Endothelial cell of umbilical vein (primary cell): ENCODE results near the gene SMS. TPM values are rescaled to one million over a fixed set of nuclear protein-coding genes. Genes with fewer than 3 reads are reported as not detected.

Experiments
- BruUV-seq: library from RNA; stranded (reverse); fragments of 400-500 nt; replicated peaks from 2 replicates; lab custom pipeline; 2021; lab: Mats Ljungman, UMichigan
- CTCF ChIA-PET: fragments of 300-600, 350-600 bp; sonication (Branson Sonifier 250); formaldehyde crosslinking; loops from one replicate; lab custom pipeline; 2021; ENCODE audit warnings: antibody characterized with exemption, inconsistent platforms; lab: Charles Lee
- POLR2A ChIA-PET: fragments of 300-600, 350-600 bp; sonication (Branson Sonifier 250); formaldehyde crosslinking; loops from one replicate; lab custom pipeline; 2021; ENCODE audit warnings: antibody characterized with exemption, inconsistent platforms; lab: Charles Lee
- DNase-seq: peaks from one replicate; pipeline ENCODE4 v3.0.0-alpha.2; 2011; ENCODE audit warnings: low read depth, low spot score
- FAIRE-seq: peaks from 2 replicates; lab custom pipeline; 2011; peaks lifted over from hg19 to GRCh38; lab: Jason Lieb, UNC
- H2AFZ ChIP-seq: 2 replicates; pipeline ENCODE4 v1.6.0; 2012; ENCODE audit warnings: low read depth, low read length, control low read depth, inconsistent platforms
- H3K27ac ChIP-seq: 2 replicates; pipeline ENCODE4 v1.5.1; 2011; ENCODE audit warnings: low read depth, mild to moderate bottlenecking, control low read depth, low read length, moderate library complexity; ENCODE audit not compliant: insufficient read depth
- H3K27me3 ChIP-seq, 2 experiments: 2 replicates each; pipeline versions ENCODE4 v1.6.0 to v1.6.1; 2011; ENCODE audit warnings: low read length in 2 of 2, mixed read lengths in 1 of 2; ENCODE audit not compliant: control insufficient read depth in 2 of 2, insufficient read depth in 2 of 2
- H3K36me3 ChIP-seq, 2 experiments: 2 replicates in 1 of 2; 3 replicates in 1 of 2; pipeline ENCODE4 v1.5.1; 2011; ENCODE audit warnings: low read length in 2 of 2, mild to moderate bottlenecking in 1 of 2, moderate library complexity in 1 of 2; ENCODE audit not compliant: control insufficient read depth in 2 of 2, insufficient read depth in 2 of 2; ENCODE audit errors: extremely low read depth in 1 of 2
- H3K4me1 ChIP-seq: 3 replicates; pipeline ENCODE4 v1.5.1; 2011; ENCODE audit warnings: mild to moderate bottlenecking, low read length; ENCODE audit not compliant: control insufficient read depth, insufficient read depth; ENCODE audit errors: extremely low read depth
- H3K4me2 ChIP-seq: 2 replicates; pipeline ENCODE4 v1.6.1; 2011; ENCODE audit warnings: low read length, control low read depth, mixed read lengths; ENCODE audit not compliant: insufficient read depth
- H3K4me3 ChIP-seq, 3 experiments: fragments of 200-600 bp in 1 of 3; sonication (generic), shearing (Covaris generic) in 1 of 3; replicated peaks in 1 of 3; 2 replicates each; pipeline ENCODE4 v1.5.1; 2011 to 2016; ENCODE audit warnings: control low read depth in 3 of 3, low read length in 3 of 3, mild to moderate bottlenecking in 2 of 3, inconsistent platforms in 1 of 3, low read depth in 1 of 3, moderate library complexity in 1 of 3; ENCODE audit not compliant: insufficient read depth in 1 of 3
- H3K79me2 ChIP-seq: 2 replicates; pipeline ENCODE4 v1.6.0; 2012; ENCODE audit warnings: low read length, inconsistent platforms; ENCODE audit not compliant: control insufficient read depth, insufficient read depth
- H3K9ac ChIP-seq: replicated peaks from 2 replicates; pipeline ENCODE3; 2011; ENCODE audit warnings: low read length, control low read depth; ENCODE audit not compliant: insufficient read depth; ENCODE audit errors: extremely low read depth
- H3K9me1 ChIP-seq: replicated peaks from 3 replicates; pipeline ENCODE4 v1.6.0; 2011; ENCODE audit warnings: mild to moderate bottlenecking, low read length; ENCODE audit not compliant: control insufficient read depth, insufficient read depth; ENCODE audit errors: extremely low read depth
- H3K9me3 ChIP-seq: replicated peaks from 2 replicates; pipeline ENCODE4 v1.5.1; 2012; ENCODE audit warnings: low read length, inconsistent platforms; ENCODE audit not compliant: control insufficient read depth, insufficient read depth
- H4K20me1 ChIP-seq: replicated peaks from 2 replicates; pipeline ENCODE3; 2011; ENCODE audit warnings: mild to moderate bottlenecking, low read length; ENCODE audit not compliant: control insufficient read depth, insufficient read depth; ENCODE audit errors: extremely low read depth
- EZH2 ChIP-seq: IDR thresholded peaks from 2 replicates; pipeline ENCODE4 v1.6.1; 2012; ENCODE audit warnings: borderline replicate concordance, low read depth, mild to moderate bottlenecking, moderate library complexity, low read length, inconsistent platforms; ENCODE audit not compliant: severe bottlenecking
- FOS ChIP-seq: IDR thresholded peaks from 2 replicates; pipeline ENCODE4 v1.6.1; 2011; ENCODE audit warnings: mild to moderate bottlenecking, low read length, moderate library complexity, borderline replicate concordance; ENCODE audit not compliant: insufficient read depth
- GATA2 ChIP-seq: IDR thresholded peaks from 2 replicates; pipeline ENCODE4 v1.7.0; 2011; ENCODE audit warnings: low read depth, mild to moderate bottlenecking, moderate library complexity, mixed read lengths, low read length; ENCODE audit not compliant: insufficient read length, insufficient read depth
- JUN ChIP-seq: IDR thresholded peaks from 2 replicates; pipeline ENCODE4 v1.6.1; 2011; ENCODE audit warnings: borderline replicate concordance, low read depth; ENCODE audit not compliant: insufficient read length, insufficient read depth
- MYC ChIP-seq: IDR thresholded peaks from one replicate; pipeline ENCODE4 v1.6.1; 2011; ENCODE audit warnings: mild to moderate bottlenecking, low read depth, low read length
- POLR2A ChIP-seq: IDR thresholded peaks from 2 replicates; pipeline ENCODE4 v1.6.1; 2012; ENCODE audit warnings: low read depth, mild to moderate bottlenecking, control low read depth, low read length
- POLR2AphosphoS5 ChIP-seq: IDR thresholded peaks from 2 replicates; pipeline ENCODE4 v1.6.1; 2012; ENCODE audit warnings: low read depth, mild to moderate bottlenecking, control low read depth, low read length, moderate library complexity; ENCODE audit not compliant: insufficient read depth
- dilution Hi-C: fragments of 300-500 bp; cut with MboI; formaldehyde crosslinking; loops from one replicate; pipeline ENCODE4 v1.15.0; 2019; ENCODE audit warnings: low sequenced_read_pairs; ENCODE audit not compliant: extremely low pct_ligation_motif_present
- intact Hi-C: fragments of 100-400 bp; cut with micrococcal nuclease; formaldehyde crosslinking; loops from one replicate; pipeline ENCODE4 v1.10.0; 2022
- polyA plus RNA-seq, 4 experiments: library from polyadenylated mRNA; depleted of rRNA in 3 of 4; stranded (reverse) in 3 of 4; unstranded in 1 of 4; fragments of >200 nt; gene quantifications; 2 replicates each; pipeline versions ENCODE4 v1.2.1 to v1.2.3, GENCODE V29; 2011 to 2012; ENCODE audit warnings: missing spikeins in 1 of 4
- total RNA-seq: library from RNA; stranded (reverse); gene quantifications from 2 replicates; pipeline ENCODE4 v1.2.3, GENCODE V29; 2021
- TF ChIP-seq, protein P1 (sequence below): IDR thresholded peaks from 2 replicates; pipeline ENCODE4 v1.6.1; 2011; ENCODE audit not compliant: insufficient read depth, insufficient read length
- TF ChIP-seq, protein P2 (sequence below), 2 donors: IDR thresholded peaks; 1 replicate in 1 of 2; 2 replicates in 1 of 2; pipeline ENCODE4 v1.5.1; 2011; ENCODE audit warnings: low read length in 2 of 2, mild to moderate bottlenecking in 2 of 2, moderate library complexity in 2 of 2, control low read depth in 1 of 2, inconsistent platforms in 1 of 2, low read depth in 1 of 2; ENCODE audit not compliant: insufficient read depth in 1 of 2; ENCODE audit errors: extremely low read depth in 1 of 2

SMS gene
- total and polyA plus RNA-seq, 2 donors (not counting 3 experiments of a cell fraction or from before 2014, with no cell fraction given) = 57.1 to 173 TPM

DNA sequence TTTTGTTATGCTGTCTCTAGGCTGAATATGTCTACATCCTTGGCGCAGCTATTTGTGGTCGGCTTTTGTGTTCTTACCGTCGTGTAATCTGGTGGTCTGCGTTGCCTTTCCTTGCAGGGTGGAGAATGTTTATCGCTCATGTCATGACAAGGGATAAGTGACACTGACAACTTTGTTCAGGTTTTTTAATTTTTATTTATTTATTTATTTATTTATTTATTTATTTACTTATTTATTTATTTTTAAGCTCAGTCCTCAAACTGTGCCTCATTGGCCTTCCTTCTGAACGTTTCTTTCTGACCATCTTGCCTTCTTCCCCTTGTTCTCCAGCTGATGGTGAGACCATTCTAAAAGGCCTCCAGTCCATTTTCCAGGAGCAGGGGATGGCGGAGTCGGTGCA is 26.4 kb downstream of the SMS start:
- Histone ChIP-seq H3K9me3 (no peaks in the 10 kb centered on the region), H3K79me2 (peaks cover 72% of the 10 kb centered on the region), H2AFZ (no peak overlapping the region), H3K4me1 (peaks cover 1% of the 10 kb centered on the region), H3K36me3 (peaks cover 0 to 2% of the 10 kb centered on the region in 2 experiments), H3K4me2 (no peak overlapping the region), H3K27me3 (no peaks in the 10 kb centered on the region), H3K9ac (no peak overlapping the region), H3K4me3 (no peak overlapping the region), H3K27ac (no peak overlapping the region), H4K20me1 (no peaks in the 10 kb centered on the region), H3K9me1 (no peaks in the 10 kb centered on the region)
- no TSS peak for BruUV-seq
- POLR2A ChIA-PET = no interaction called here
- dilution Hi-C loops (no loop called here), intact Hi-C loops (no loop called here)
- CTCF ChIA-PET = no interaction called here
- DNase-seq = no peak
- TF ChIP-seq EZH2 = no peak
- TF ChIP-seq, protein P1, sequence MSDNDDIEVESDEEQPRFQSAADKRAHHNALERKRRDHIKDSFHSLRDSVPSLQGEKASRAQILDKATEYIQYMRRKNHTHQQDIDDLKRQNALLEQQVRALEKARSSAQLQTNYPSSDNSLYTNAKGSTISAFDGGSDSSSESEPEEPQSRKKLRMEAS = no peak
- no peak for TF ChIP-seq JUN
- TF ChIP-seq MYC = no peak
- no peak for TF ChIP-seq POLR2A
- TF ChIP-seq GATA2 = no peak
- TF ChIP-seq FOS = no peak
- TF ChIP-seq POLR2AphosphoS5 = no peak
- TF ChIP-seq, protein P2, sequence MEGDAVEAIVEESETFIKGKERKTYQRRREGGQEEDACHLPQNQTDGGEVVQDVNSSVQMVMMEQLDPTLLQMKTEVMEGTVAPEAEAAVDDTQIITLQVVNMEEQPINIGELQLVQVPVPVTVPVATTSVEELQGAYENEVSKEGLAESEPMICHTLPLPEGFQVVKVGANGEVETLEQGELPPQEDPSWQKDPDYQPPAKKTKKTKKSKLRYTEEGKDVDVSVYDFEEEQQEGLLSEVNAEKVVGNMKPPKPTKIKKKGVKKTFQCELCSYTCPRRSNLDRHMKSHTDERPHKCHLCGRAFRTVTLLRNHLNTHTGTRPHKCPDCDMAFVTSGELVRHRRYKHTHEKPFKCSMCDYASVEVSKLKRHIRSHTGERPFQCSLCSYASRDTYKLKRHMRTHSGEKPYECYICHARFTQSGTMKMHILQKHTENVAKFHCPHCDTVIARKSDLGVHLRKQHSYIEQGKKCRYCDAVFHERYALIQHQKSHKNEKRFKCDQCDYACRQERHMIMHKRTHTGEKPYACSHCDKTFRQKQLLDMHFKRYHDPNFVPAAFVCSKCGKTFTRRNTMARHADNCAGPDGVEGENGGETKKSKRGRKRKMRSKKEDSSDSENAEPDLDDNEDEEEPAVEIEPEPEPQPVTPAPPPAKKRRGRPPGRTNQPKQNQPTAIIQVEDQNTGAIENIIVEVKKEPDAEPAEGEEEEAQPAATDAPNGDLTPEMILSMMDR (IDR thresholded peaks at IDR 0.05; ENCODE audit: extremely low read depth in 1 of 2, insufficient read depth in 1 of 2, low read depth in 1 of 2, low read length in 2 of 2) = no peak
- no peak for FAIRE-seq
